Measurements from ENCODE around the gene XPOT.

The XPOT gene

DNA sequence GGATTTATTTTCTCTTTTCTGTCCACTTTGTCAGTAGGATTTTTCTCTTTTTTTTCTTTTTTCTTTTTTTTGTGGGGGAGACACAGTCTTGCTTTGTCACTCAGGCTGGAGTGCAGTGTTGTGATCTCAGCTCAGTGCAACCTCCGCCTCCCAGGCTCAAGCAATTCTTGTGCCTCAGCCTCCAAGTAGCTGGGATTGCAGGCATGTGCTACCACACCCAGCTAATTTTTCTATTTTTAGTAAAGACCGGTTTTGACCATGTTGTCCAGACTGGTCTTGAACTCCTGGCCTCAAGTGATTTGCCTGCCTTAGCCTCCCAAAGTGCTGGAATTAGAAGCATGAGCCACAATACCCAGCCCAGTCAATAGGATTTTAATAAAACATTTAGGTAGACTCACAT lies 26.7 kb downstream of the XPOT start:
- Histone ChIP-seq H3K4me3 (ENCODE audit: low read length, poor library complexity, severe bottlenecking) (no peak overlapping the region), H3K4me1 (ENCODE audit: insufficient read depth, low read length, poor library complexity, severe bottlenecking) (no peaks in the 10 kb centered on the region), H3K79me2 (ENCODE audit: insufficient read depth, low read length) (no peaks in the 10 kb centered on the region), H3K27me3 (ENCODE audit: insufficient read depth, low read length, poor library complexity, severe bottlenecking) (no peaks in the 10 kb centered on the region), H3K9ac (ENCODE audit: low read depth, low read length, poor library complexity, severe bottlenecking) (no peak overlapping the region), H3K9me2 (replicated peaks; ENCODE audit: low read depth, low read length) (no peaks in the 10 kb centered on the region), H4K20me1 (ENCODE audit: insufficient read depth, low read length, poor library complexity, severe bottlenecking) (no peaks in the 10 kb centered on the region), H3F3A (ENCODE audit: low read depth) (no peaks in the 10 kb centered on the region), H3K4me2 (ENCODE audit: low read depth, low read length, poor library complexity, severe bottlenecking) (no peak overlapping the region), H3K36me3 (ENCODE audit: insufficient read depth, low read length) (peaks cover 96% of the 10 kb centered on the region), H3K9me3 (ENCODE audit: insufficient read depth, low read depth, low read length) (no peaks in the 10 kb centered on the region), H2AFZ (ENCODE audit: low read length) (no peak overlapping the region)
- TF ChIP-seq, protein P1, sequence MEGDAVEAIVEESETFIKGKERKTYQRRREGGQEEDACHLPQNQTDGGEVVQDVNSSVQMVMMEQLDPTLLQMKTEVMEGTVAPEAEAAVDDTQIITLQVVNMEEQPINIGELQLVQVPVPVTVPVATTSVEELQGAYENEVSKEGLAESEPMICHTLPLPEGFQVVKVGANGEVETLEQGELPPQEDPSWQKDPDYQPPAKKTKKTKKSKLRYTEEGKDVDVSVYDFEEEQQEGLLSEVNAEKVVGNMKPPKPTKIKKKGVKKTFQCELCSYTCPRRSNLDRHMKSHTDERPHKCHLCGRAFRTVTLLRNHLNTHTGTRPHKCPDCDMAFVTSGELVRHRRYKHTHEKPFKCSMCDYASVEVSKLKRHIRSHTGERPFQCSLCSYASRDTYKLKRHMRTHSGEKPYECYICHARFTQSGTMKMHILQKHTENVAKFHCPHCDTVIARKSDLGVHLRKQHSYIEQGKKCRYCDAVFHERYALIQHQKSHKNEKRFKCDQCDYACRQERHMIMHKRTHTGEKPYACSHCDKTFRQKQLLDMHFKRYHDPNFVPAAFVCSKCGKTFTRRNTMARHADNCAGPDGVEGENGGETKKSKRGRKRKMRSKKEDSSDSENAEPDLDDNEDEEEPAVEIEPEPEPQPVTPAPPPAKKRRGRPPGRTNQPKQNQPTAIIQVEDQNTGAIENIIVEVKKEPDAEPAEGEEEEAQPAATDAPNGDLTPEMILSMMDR (conservative IDR thresholded peaks at IDR 0.05; ENCODE audit: low read length), result no peak
- no peak for TF ChIP-seq EZH2phosphoT487 (IDR thresholded peaks at IDR 0.05; ENCODE audit: borderline replicate concordance)

DNA sequence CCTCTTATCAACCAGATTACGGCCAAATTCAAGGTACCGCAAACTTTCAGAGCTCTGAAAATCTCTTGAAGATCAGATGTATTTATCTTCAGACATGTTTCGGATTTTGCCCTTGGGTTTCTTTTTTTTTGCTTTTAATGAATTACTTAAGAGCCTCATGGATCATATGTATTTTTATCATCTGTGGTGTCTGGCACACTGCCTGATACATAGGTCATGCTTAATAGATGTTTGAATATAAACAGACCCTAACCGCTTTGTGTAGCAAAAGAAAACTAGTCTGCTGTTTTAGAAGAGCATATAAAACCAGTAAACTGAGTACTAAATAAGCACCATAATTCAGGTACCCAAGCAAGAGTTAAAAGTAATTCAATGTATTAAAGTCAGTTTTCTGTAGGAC lies 27.6 kb downstream of the XPOT start:
- TF ChIP-seq EZH2phosphoT487 (IDR thresholded peaks at IDR 0.05; ENCODE audit: borderline replicate concordance), result no peak
- TF ChIP-seq, protein P1 (conservative IDR thresholded peaks at IDR 0.05; ENCODE audit: low read length), result no peak
- H3K27me3 ChIP-seq (ENCODE audit: insufficient read depth, low read length, poor library complexity, severe bottlenecking), result no peaks in the 10 kb centered on the region
- H3K4me3 ChIP-seq (ENCODE audit: low read length, poor library complexity, severe bottlenecking), result no peak overlapping the region
- H2AFZ ChIP-seq (ENCODE audit: low read length), result no peak overlapping the region
- no peak overlapping the region for H3K4me2 ChIP-seq (ENCODE audit: low read depth, low read length, poor library complexity, severe bottlenecking)
- no peaks in the 10 kb centered on the region for H3K9me2 ChIP-seq (replicated peaks; ENCODE audit: low read depth, low read length)
- no peaks in the 10 kb centered on the region for H3F3A ChIP-seq (ENCODE audit: low read depth)
- peaks cover 92% of the 10 kb centered on the region for H3K36me3 ChIP-seq (ENCODE audit: insufficient read depth, low read length)
- H3K9me3 ChIP-seq (ENCODE audit: insufficient read depth, low read depth, low read length), result no peaks in the 10 kb centered on the region
- no peaks in the 10 kb centered on the region for H3K79me2 ChIP-seq (ENCODE audit: insufficient read depth, low read length)
- H3K4me1 ChIP-seq (ENCODE audit: insufficient read depth, low read length, poor library complexity, severe bottlenecking), result no peaks in the 10 kb centered on the region
- H3K9ac ChIP-seq (ENCODE audit: low read depth, low read length, poor library complexity, severe bottlenecking), result no peak overlapping the region
- no peaks in the 10 kb centered on the region for H4K20me1 ChIP-seq (ENCODE audit: insufficient read depth, low read length, poor library complexity, severe bottlenecking)

DNA sequence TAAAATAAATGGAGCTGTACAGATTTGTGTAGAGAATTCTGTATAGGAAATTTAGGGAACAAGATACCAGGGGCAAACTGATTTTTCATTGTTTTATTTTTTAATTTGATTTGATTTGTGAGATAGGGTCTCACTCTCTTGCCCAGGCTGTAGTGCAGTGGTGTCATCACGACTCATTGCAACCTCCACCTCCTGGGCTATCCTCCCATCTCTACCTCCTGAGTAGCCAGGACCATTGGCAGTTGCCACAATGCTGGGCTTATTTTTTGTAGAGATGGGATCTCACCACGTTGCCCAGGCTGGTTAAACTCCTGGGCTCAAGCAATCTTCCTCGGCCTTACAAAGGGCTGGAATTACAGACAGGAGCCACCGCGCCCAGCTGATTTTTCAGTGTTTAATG lies 29.7 kb downstream of the XPOT start:
- Histone ChIP-seq H3K9me2 (replicated peaks; ENCODE audit: low read depth, low read length) (no peaks in the 10 kb centered on the region), H3K9ac (ENCODE audit: low read depth, low read length, poor library complexity, severe bottlenecking) (no peak overlapping the region), H3K27me3 (ENCODE audit: insufficient read depth, low read length, poor library complexity, severe bottlenecking) (no peaks in the 10 kb centered on the region), H3K9me3 (ENCODE audit: insufficient read depth, low read depth, low read length) (no peaks in the 10 kb centered on the region), H3K4me1 (ENCODE audit: insufficient read depth, low read length, poor library complexity, severe bottlenecking) (no peaks in the 10 kb centered on the region), H3K4me3 (ENCODE audit: low read length, poor library complexity, severe bottlenecking) (no peak overlapping the region), H3K36me3 (ENCODE audit: insufficient read depth, low read length) (peaks cover 91% of the 10 kb centered on the region), H2AFZ (ENCODE audit: low read length) (no peak overlapping the region), H4K20me1 (ENCODE audit: insufficient read depth, low read length, poor library complexity, severe bottlenecking) (no peaks in the 10 kb centered on the region), H3F3A (ENCODE audit: low read depth) (no peaks in the 10 kb centered on the region), H3K4me2 (ENCODE audit: low read depth, low read length, poor library complexity, severe bottlenecking) (no peak overlapping the region), H3K79me2 (ENCODE audit: insufficient read depth, low read length) (no peaks in the 10 kb centered on the region)
- TF ChIP-seq EZH2phosphoT487 (IDR thresholded peaks at IDR 0.05; ENCODE audit: borderline replicate concordance), result no peak
- TF ChIP-seq, protein P1 (conservative IDR thresholded peaks at IDR 0.05; ENCODE audit: low read length), result no peak
